ENCODE measurements around the gene FADS2.
A peak's percentile ranks its signal among the peaks of the same experiment; 100 is the strongest.

FADS2 gene

GRCh38 chr11:61847914-61848581, 19.9 kb downstream of the FADS2 start:
- no peak for DNase-seq (ENCODE audit: low read depth)

GRCh38 chr11:61848631-61849030, 20.5 kb downstream of the FADS2 start:
- DNase-seq (ENCODE audit: low read depth): no peak

- DNase-seq (ENCODE audit: low read depth): no peak
These were observed 22.6 kb downstream of the FADS2 start for GRCh38 chr11:61850687-61851086.

- DNase-seq (ENCODE audit: low read depth): no peak
These were observed 23.2 kb downstream of the FADS2 start for GRCh38 chr11:61851113-61851899.

GRCh38 chr11:61851900-61852295, 23.8 kb downstream of the FADS2 start:
- no peak for DNase-seq (ENCODE audit: low read depth)

GRCh38 chr11:61853698-61854169, 25.6 kb downstream of the FADS2 start:
- DNase-seq (ENCODE audit: low read depth): no peak

GRCh38 chr11:61854206-61854895, 26.3 kb downstream of the FADS2 start:
- DNase-seq (ENCODE audit: low read depth): no peak

- no peak for DNase-seq (ENCODE audit: low read depth)
These were observed 27.0 kb downstream of the FADS2 start for GRCh38 chr11:61854966-61855714.

- no peak for DNase-seq (ENCODE audit: low read depth)
These were observed 28.0 kb downstream of the FADS2 start for GRCh38 chr11:61855939-61856680.

GRCh38 chr11:61860054-61860903, 32.2 kb downstream of the FADS2 start:
- peak; percentile 11 for DNase-seq (ENCODE audit: low read depth)

- DNase-seq (ENCODE audit: low read depth): no peak
These were observed 33.5 kb downstream of the FADS2 start for GRCh38 chr11:61861634-61862033.

GRCh38 chr11:61862714-61863547, 34.8 kb downstream of the FADS2 start:
- DNase-seq (ENCODE audit: low read depth): peak; percentile 14

GRCh38 chr11:61863548-61864081, 35.5 kb downstream of the FADS2 start:
- no peak for DNase-seq (ENCODE audit: low read depth)

GRCh38 chr11:61864814-61865775, 37.0 kb downstream of the FADS2 start:
- DNase-seq (ENCODE audit: low read depth): no peak

- DNase-seq (ENCODE audit: low read depth): no peak
These were observed 38.3 kb downstream of the FADS2 start for GRCh38 chr11:61866231-61866957.

- no peak for DNase-seq (ENCODE audit: low read depth)
These were observed 38.9 kb downstream of the FADS2 start for GRCh38 chr11:61866958-61867343.
